T-helper 1 cell treated with Interleukin-12 subunit alpha and Interleukin-12 subunit beta and Interleukin-4 antibody, amounts not matched to agents 30 ng/mL and 1 ng/mL, for 36 hours (primary cell): ENCODE data around the gene ALKBH6. TPM values are rescaled to one million over a fixed set of nuclear protein-coding genes. Genes with fewer than 3 reads are reported as not detected.
"Not testable (repeated sequence)": the region's sequence is repeated elsewhere in the genome, so short reads cannot be mapped to it uniquely, and the experiment has no call there.

Experiments
- intact Hi-C: fragments of 100-400 bp; cut with micrococcal nuclease; formaldehyde crosslinking; loops from one replicate; pipeline ENCODE4 v1.15.1; 2024
- total RNA-seq: library from RNA; stranded (reverse); gene quantifications from 2 replicates; pipeline ENCODE4 v1.2.3, GENCODE V29; 2022

Gene ALKBH6
- total RNA-seq, result 49.1 and 52.2 TPM in 2 replicates

GRCh38 chr19:36014012-36014924 lies at the start of gene ALKBH6:
Gene ALKBH6, minus strand, starts transcription at chr19:36014213. Its CDS starts 816 bp downstream, at chr19:36013397.
- intact Hi-C loops, result loop anchor here (1.0 to 2.0 kb wide), 16 partner anchors 19 to 386 kb away; partner anchors contain the start of genes ARHGAP33, CLIP3, COX6B1 and LIN37

- intact Hi-C loops, result no loop called here
These were observed 47.4 kb upstream of the ALKBH6 start for GRCh38 chr19:36061367-36061766.

- intact Hi-C loops, result loop anchor here (1.0 kb wide), 1 partner anchor 110 kb away; no protein-coding TSS in a partner anchor
These were observed 46.4 kb upstream of the ALKBH6 start for GRCh38 chr19:36060430-36060829.

GRCh38 chr19:36059180-36059910 lies 45.3 kb upstream of the ALKBH6 start:
- intact Hi-C loops, result no loop called here

GRCh38 chr19:36058481-36059179 lies 44.6 kb upstream of the ALKBH6 start:
- intact Hi-C loops, result no loop called here

GRCh38 chr19:36054733-36055686 lies 41.0 kb upstream of the ALKBH6 start, which contains the start of gene WDR62:
Gene WDR62, plus strand, starts transcription at chr19:36054897. Its CDS starts 75 bp downstream, at chr19:36054972.
- intact Hi-C loops, result loop anchor here (1.0 to 2.0 kb wide), 23 partner anchors 22 to 1024 kb away; partner anchors contain the start of genes ALKBH6, ARHGAP33, CLIP3 and LIN37

GRCh38 chr19:36054119-36054732 lies 40.2 kb upstream of the ALKBH6 start, which contains the start of gene THAP8:
Gene THAP8, minus strand, starts transcription at chr19:36054285. Its CDS starts 68 bp downstream, at chr19:36054217.
- intact Hi-C loops, result loop anchor here (1.0 to 2.0 kb wide), 22 partner anchors 21 to 1025 kb away; partner anchors contain the start of genes ALKBH6, ARHGAP33, CLIP3 and LIN37

- intact Hi-C loops, result no loop called here
These were observed 37.6 kb upstream of the ALKBH6 start for GRCh38 chr19:36051637-36052036.

- intact Hi-C loops, result no loop called here
These were observed 37.2 kb upstream of the ALKBH6 start for GRCh38 chr19:36051236-36051635.

GRCh38 chr19:36049080-36049698 lies 35.2 kb upstream of the ALKBH6 start:
- intact Hi-C loops, result no loop called here

GRCh38 chr19:36047835-36048234 lies 33.8 kb upstream of the ALKBH6 start:
- intact Hi-C loops, result no loop called here

GRCh38 chr19:36046443-36047050 lies 32.5 kb upstream of the ALKBH6 start:
- intact Hi-C loops, result no loop called here

- intact Hi-C loops, result no loop called here
These were observed 29.9 kb upstream of the ALKBH6 start for GRCh38 chr19:36043952-36044351.

- intact Hi-C loops, result no loop called here
These were observed 27.8 kb upstream of the ALKBH6 start for GRCh38 chr19:36041831-36042230.

- intact Hi-C loops, result not testable (repeated sequence)
These were observed 27.1 kb upstream of the ALKBH6 start for GRCh38 chr19:36041092-36041491.

- intact Hi-C loops, result no loop called here
These were observed 26.5 kb upstream of the ALKBH6 start for GRCh38 chr19:36040495-36040894.

- intact Hi-C loops, result loop anchor here (2.0 kb wide), 2 partner anchors 18 to 22 kb away; partner anchors contain the start of genes ALKBH6, THAP8 and WDR62
These were observed 18.5 kb upstream of the ALKBH6 start, which contains the start of gene CLIP3 for GRCh38 chr19:36032251-36033104. Gene CLIP3, minus strand, starts transcription at chr19:36032873. Its CDS starts 516 bp downstream, at chr19:36032357.
